PC-3 (cell line): ENCODE results near the gene SH3GL3. TPM values are rescaled to one million over a fixed set of nuclear protein-coding genes. Genes with fewer than 3 reads are reported as not detected.
A peak's percentile ranks its signal among the peaks of the same experiment; 100 is the strongest.

Source experiments
- ATAC-seq: fragments of 200-7000 bp; cut with Tn5 transposase; 2 replicates; pipeline ENCODE4 v1.9.1; 2020; ENCODE audit warnings: mild to moderate bottlenecking, moderate library complexity
- BruUV-seq: library from RNA; stranded (reverse); fragments of 400-500 nt; replicated peaks from 2 replicates; lab custom pipeline; 2021; lab: Mats Ljungman, UMichigan
- CTCF ChIA-PET: fragments of 300-600 bp; sonication (Branson Sonifier 250); formaldehyde crosslinking; loops from one replicate; lab custom pipeline; 2022; ENCODE audit warnings: antibody characterized with exemption; lab: Charles Lee
- POLR2A ChIA-PET: fragments of 300-600 bp; sonication (Branson Sonifier 250); formaldehyde crosslinking; loops from one replicate; lab custom pipeline; 2022; ENCODE audit warnings: antibody characterized with exemption; ENCODE audit not compliant: unreplicated experiment; lab: Charles Lee
- DNase-seq: peaks from one replicate; pipeline ENCODE4 v3.0.0-alpha.2; 2015
- H2AFZ ChIP-seq: fragments of 300-600 bp; sonication (generic); 2 replicates; pipeline ENCODE4 v1.6.0; 2016; ENCODE audit warnings: antibody characterized with exemption, low read length
- H3F3A ChIP-seq: fragments of 300-600 bp; sonication (generic); one replicate; pipeline ENCODE4 v1.6.0; 2017; ENCODE audit warnings: antibody characterized with exemption, low read length, control low read depth, mild to moderate bottlenecking; ENCODE audit not compliant: unreplicated experiment
- H3K27ac ChIP-seq: fragments of 300-600 bp; sonication (generic); 2 replicates; pipeline ENCODE4 v1.5.1; 2016; ENCODE audit warnings: mild to moderate bottlenecking, low read length
- H3K27me3 ChIP-seq: fragments of 300-600 bp; sonication (generic); 2 replicates; pipeline ENCODE4 v1.6.1; 2016; ENCODE audit warnings: low read length, mixed read lengths
- H3K36me3 ChIP-seq: fragments of 300-600 bp; sonication (generic); 2 replicates; pipeline ENCODE4 v1.6.1; 2016; ENCODE audit warnings: low read depth, mixed run types, low read length, mixed read lengths
- H3K4me1 ChIP-seq: fragments of 300-600 bp; sonication (generic); 2 replicates; pipeline ENCODE4 v1.5.1; 2016; ENCODE audit warnings: low read length; ENCODE audit not compliant: insufficient read depth
- H3K4me2 ChIP-seq: fragments of 300-600 bp; sonication (generic); 2 replicates; pipeline ENCODE4 v1.6.0; 2016; ENCODE audit warnings: low read length
- H3K4me3 ChIP-seq: fragments of 300-600 bp; sonication (generic); 2 replicates; pipeline ENCODE4 v1.5.1; 2016; ENCODE audit warnings: mild to moderate bottlenecking, low read length, mixed read lengths
- H3K79me2 ChIP-seq: fragments of 300-600 bp; sonication (generic); 2 replicates; pipeline ENCODE4 v1.6.1; 2017; ENCODE audit warnings: low read length, mixed read lengths
- H3K9ac ChIP-seq: fragments of 300-600 bp; sonication (generic); 2 replicates; pipeline ENCODE4 v1.6.0; 2016; ENCODE audit warnings: mild to moderate bottlenecking, low read length
- H3K9me2 ChIP-seq: fragments of 300-600 bp; sonication (generic); replicated peaks from 2 replicates; pipeline ENCODE4 v1.6.1; 2016; ENCODE audit warnings: mixed run types, low read length, mixed read lengths
- H3K9me3 ChIP-seq: fragments of 300-600 bp; sonication (generic); 2 replicates; pipeline ENCODE4 v1.6.1; 2016; ENCODE audit warnings: low read length, mixed read lengths
- H4K20me1 ChIP-seq: fragments of 300-600 bp; sonication (generic); 2 replicates; pipeline ENCODE4 v1.6.1; 2016; ENCODE audit warnings: low read length, mixed read lengths
- CTCF ChIP-seq: fragments of 300-600 bp; sonication (generic); conservative IDR thresholded peaks from 2 replicates; pipeline ENCODE4 v1.5.1; 2017; ENCODE audit warnings: antibody characterized with exemption, low read depth, mild to moderate bottlenecking, low read length
- EZH2 ChIP-seq: fragments of 300-600 bp; sonication (generic); IDR thresholded peaks from one replicate; pipeline ENCODE4 v1.6.1; 2017; ENCODE audit warnings: antibody characterized with exemption, mild to moderate bottlenecking, low read length; ENCODE audit not compliant: unreplicated experiment
- EZH2phosphoT487 ChIP-seq: fragments of 300-600 bp; sonication (generic); IDR thresholded peaks from 2 replicates; pipeline ENCODE4 v1.6.1; 2018; ENCODE audit warnings: mild to moderate bottlenecking, antibody characterized with exemption, low read length, borderline replicate concordance
- intact Hi-C: fragments of 100-400 bp; cut with micrococcal nuclease; formaldehyde crosslinking; loops from 2 replicates; pipeline ENCODE4 v1.9.0; 2023
- total RNA-seq: library from RNA; depleted of rRNA; stranded (reverse); fragments of >200 nt; gene quantifications from 2 replicates; pipeline ENCODE4 v1.2.3, GENCODE V29; 2014

Gene SH3GL3
- total RNA-seq, 1 experiment from 2014 or later, result 3.6 TPM

- no peak for TF ChIP-seq EZH2
- no TSS peak for BruUV-seq
- peak overlapping the region; percentile 84 for H3K4me3 ChIP-seq
- no peak for ATAC-seq
- intact Hi-C loops, result loop anchor here (2.0 to 10.0 kb wide), 3 partner anchors 78 to 380 kb away; no protein-coding TSS in a partner anchor
- no peaks in the 10 kb centered on the region for H3K9me2 ChIP-seq
- H3F3A ChIP-seq, result no peaks in the 10 kb centered on the region
- no peaks in the 10 kb centered on the region for H3K27me3 ChIP-seq
- ChIA-PET POLR2A (no interaction called here), CTCF (no interaction called here)
- peaks cover 13% of the 10 kb centered on the region for H3K79me2 ChIP-seq
- peak overlapping the region; percentile 95 for H3K4me2 ChIP-seq
- H3K36me3 ChIP-seq, result peaks cover 4% of the 10 kb centered on the region
- no peaks in the 10 kb centered on the region for H4K20me1 ChIP-seq
- peaks cover 45% of the 10 kb centered on the region for H3K4me1 ChIP-seq
- no peak for DNase-seq
- no peaks in the 10 kb centered on the region for H3K9me3 ChIP-seq
- 0 out of 2 replicates have a peak overlapping the region, but pooled peaks have one; percentile 74 for H3K9ac ChIP-seq
- no peak overlapping the region for H2AFZ ChIP-seq
- H3K27ac ChIP-seq, result no peak overlapping the region
Observed at GRCh38 chr15:83655237-83655616, 208.1 kb downstream of the SH3GL3 start.

DNA sequence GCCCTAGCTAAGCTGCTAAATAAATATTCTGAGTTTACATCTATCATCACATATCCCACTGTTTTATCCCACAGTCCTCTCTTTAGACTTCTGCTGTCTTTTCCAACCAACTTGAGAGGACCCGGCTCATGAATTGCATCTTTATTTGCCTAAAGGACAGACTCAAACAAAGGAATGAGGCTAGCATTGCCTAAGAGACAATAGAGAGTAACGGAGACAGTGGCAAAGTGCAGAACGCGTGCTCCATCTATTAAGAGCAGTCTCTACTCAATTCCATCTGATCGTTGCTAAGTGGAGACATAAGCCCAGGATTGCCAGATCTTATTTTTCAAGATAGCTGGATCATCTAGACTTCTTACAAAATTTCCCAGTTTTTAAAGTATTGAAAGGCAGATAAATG lies 209.1 kb downstream of the SH3GL3 start:
- POLR2A ChIA-PET, result interaction anchor here (0.5 kb wide), 1 partner anchor 178 kb away, joined by 3 read pairs; no protein-coding TSS in a partner anchor
- Histone ChIP-seq H4K20me1 (no peaks in the 10 kb centered on the region), H3K9ac (no peak overlapping the region), H3K4me3 (no peak overlapping the region), H3K79me2 (peaks cover 13% of the 10 kb centered on the region), H3F3A (no peaks in the 10 kb centered on the region), H3K4me2 (no peak overlapping the region), H3K9me2 (no peaks in the 10 kb centered on the region), H3K27ac (no peak overlapping the region), H3K36me3 (peaks cover 6% of the 10 kb centered on the region), H2AFZ (no peak overlapping the region), H3K4me1 (peaks cover 37% of the 10 kb centered on the region), H3K27me3 (no peaks in the 10 kb centered on the region), H3K9me3 (no peaks in the 10 kb centered on the region)
- no peak for DNase-seq
- no TSS peak for BruUV-seq
- ATAC-seq, result no peak
- TF ChIP-seq EZH2phosphoT487, result no peak
- no peak for TF ChIP-seq CTCF
- no peak for TF ChIP-seq EZH2
- CTCF ChIA-PET, result no interaction called here
- intact Hi-C loops, result loop anchor here (10.0 kb wide), 2 partner anchors 179 to 379 kb away; no protein-coding TSS in a partner anchor

- TF ChIP-seq CTCF (no peak), EZH2 (no peak), EZH2phosphoT487 (no peak)
- Histone ChIP-seq H3K27ac (no peak overlapping the region), H3F3A (no peaks in the 10 kb centered on the region), H3K79me2 (peaks cover 13% of the 10 kb centered on the region), H3K36me3 (peaks cover 6% of the 10 kb centered on the region), H3K9me3 (no peaks in the 10 kb centered on the region), H3K4me3 (no peak overlapping the region), H3K27me3 (no peaks in the 10 kb centered on the region), H3K9me2 (no peaks in the 10 kb centered on the region), H3K4me2 (no peak overlapping the region), H3K9ac (no peak overlapping the region), H3K4me1 (peaks cover 29% of the 10 kb centered on the region), H4K20me1 (no peaks in the 10 kb centered on the region), H2AFZ (no peak overlapping the region)
- no peak for DNase-seq
- ATAC-seq, result no peak
- POLR2A ChIA-PET, result interaction anchor here (0.6 kb wide), 1 partner anchor 927 kb away, joined by 3 read pairs; no protein-coding TSS in a partner anchor
- intact Hi-C loops, result loop anchor here (10.0 kb wide), 2 partner anchors 178 to 378 kb away; no protein-coding TSS in a partner anchor
- CTCF ChIA-PET, result interaction anchor here (0.6 to 0.7 kb wide), 2 partner anchors 30 to 416 kb away, joined by 3 read pairs; no protein-coding TSS in a partner anchor
- no TSS peak for BruUV-seq
Observed at GRCh38 chr15:83656943-83657528, 209.9 kb downstream of the SH3GL3 start.
